Measurements from ENCODE around the gene NDUFS3.

GRCh38 chr11:47566149-47566698 is 12.7 kb upstream of the NDUFS3 start:
- TF ChIP-seq POLR2A (IDR thresholded peaks at IDR 0.05; ENCODE audit: low read depth, low read length) (no peak), POLR2AphosphoS5 (IDR thresholded peaks at IDR 0.05; ENCODE audit: low read depth, low read length) (no peak), TAF1 (IDR thresholded peaks at IDR 0.05; ENCODE audit: low read depth, low read length) (no peak), PAX5 (IDR thresholded peaks at IDR 0.05; ENCODE audit: insufficient read depth, low read length, severe bottlenecking) (no peak)
